Sigmoid colon (tissue), 3 donors: Measurements from ENCODE around the gene CCDC192.

Source experiments
- POLR2A ChIP-seq, 2 donors: fragments of 450-650 bp; IDR thresholded peaks; one replicate each; pipeline ENCODE4 v1.6.1; 2016; ENCODE audit warnings: antibody characterized with exemption in 2 of 2, mild to moderate bottlenecking in 2 of 2, moderate library complexity in 2 of 2
- TF ChIP-seq, protein P1 (sequence below), 4 experiments: fragments of 450-650 bp in 3 of 4; fragments of 200-600 bp in 1 of 4; IDR thresholded peaks; one replicate each; pipeline ENCODE4 v1.5.1; 2016 to 2019; ENCODE audit warnings: antibody characterized with exemption in 4 of 4, mild to moderate bottlenecking in 3 of 4, moderate library complexity in 2 of 4

DNA sequence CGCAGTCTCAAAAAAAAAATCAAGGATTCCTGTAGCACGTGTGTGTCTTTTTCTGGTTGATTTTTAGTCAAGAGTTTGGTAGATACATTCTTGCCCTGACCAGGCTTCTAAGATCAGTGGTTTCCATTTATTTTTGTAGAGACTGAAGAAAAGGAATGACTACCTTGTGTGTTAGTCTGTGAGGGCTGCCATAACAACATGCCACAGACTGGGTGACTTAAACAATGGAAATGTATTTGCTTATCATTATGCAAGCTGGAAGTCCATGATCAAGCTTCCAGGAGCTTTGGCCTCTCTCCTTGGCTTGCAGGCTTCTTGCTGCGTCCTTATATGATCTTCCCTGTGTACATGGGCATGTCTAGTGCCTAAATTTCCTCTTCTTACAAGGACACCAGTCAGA is 127.0 kb downstream of the CCDC192 start:
- TF ChIP-seq, protein P1, sequence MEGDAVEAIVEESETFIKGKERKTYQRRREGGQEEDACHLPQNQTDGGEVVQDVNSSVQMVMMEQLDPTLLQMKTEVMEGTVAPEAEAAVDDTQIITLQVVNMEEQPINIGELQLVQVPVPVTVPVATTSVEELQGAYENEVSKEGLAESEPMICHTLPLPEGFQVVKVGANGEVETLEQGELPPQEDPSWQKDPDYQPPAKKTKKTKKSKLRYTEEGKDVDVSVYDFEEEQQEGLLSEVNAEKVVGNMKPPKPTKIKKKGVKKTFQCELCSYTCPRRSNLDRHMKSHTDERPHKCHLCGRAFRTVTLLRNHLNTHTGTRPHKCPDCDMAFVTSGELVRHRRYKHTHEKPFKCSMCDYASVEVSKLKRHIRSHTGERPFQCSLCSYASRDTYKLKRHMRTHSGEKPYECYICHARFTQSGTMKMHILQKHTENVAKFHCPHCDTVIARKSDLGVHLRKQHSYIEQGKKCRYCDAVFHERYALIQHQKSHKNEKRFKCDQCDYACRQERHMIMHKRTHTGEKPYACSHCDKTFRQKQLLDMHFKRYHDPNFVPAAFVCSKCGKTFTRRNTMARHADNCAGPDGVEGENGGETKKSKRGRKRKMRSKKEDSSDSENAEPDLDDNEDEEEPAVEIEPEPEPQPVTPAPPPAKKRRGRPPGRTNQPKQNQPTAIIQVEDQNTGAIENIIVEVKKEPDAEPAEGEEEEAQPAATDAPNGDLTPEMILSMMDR (IDR thresholded peaks at IDR 0.05) = no peak
- TF ChIP-seq POLR2A (IDR thresholded peaks at IDR 0.05) = no peak
